HCT116 (cell line): ENCODE results near the gene SLC37A4. TPM values are rescaled to one million over a fixed set of nuclear protein-coding genes. Genes with fewer than 3 reads are reported as not detected.
A peak's percentile ranks its signal among the peaks of the same experiment; 100 is the strongest.

Experiments used
- ATAC-seq: fragments of 200-7000 bp; cut with Tn5 transposase; 2 replicates; pipeline ENCODE4 v1.9.1; 2020; ENCODE audit warnings: mild to moderate bottlenecking, moderate library complexity
- BruUV-seq: library from RNA; stranded (reverse); fragments of 400-500 nt; replicated peaks from 2 replicates; lab custom pipeline; 2021; lab: Mats Ljungman, UMichigan
- CTCF ChIA-PET: fragments of 300-600 bp; sonication (Branson Sonifier 250); formaldehyde crosslinking; loops from one replicate; lab custom pipeline; 2021; ENCODE audit warnings: antibody characterized with exemption; lab: Charles Lee
- POLR2A ChIA-PET: fragments of 300-600, 350-600 bp; sonication (Branson Sonifier 250); formaldehyde crosslinking; loops from one replicate; lab custom pipeline; 2021; ENCODE audit warnings: antibody characterized with exemption; lab: Charles Lee
- RAD21 ChIA-PET, 2 experiments: fragments of 300-600 bp; sonication (Branson Sonifier 250); formaldehyde crosslinking; loops; one replicate each; lab custom pipeline; 2023; ENCODE audit warnings: low total read pairs in 2 of 2; ENCODE audit not compliant: uncharacterized antibody in 2 of 2, unreplicated experiment in 2 of 2, low non-redundant PET in 1 of 2; lab: Charles Lee
- DNase-seq: peaks from one replicate; pipeline ENCODE4 v3.0.0-alpha.2; 2010; ENCODE audit warnings: low read depth, low spot score
- H2AFZ ChIP-seq: fragments of 200-600 bp; shearing (Covaris generic), sonication (generic); 2 replicates; pipeline ENCODE4 v1.6.1; 2017; ENCODE audit warnings: low read depth, mixed run types, mixed read lengths, antibody characterized with exemption, low read length; ENCODE audit not compliant: poor library complexity, severe bottlenecking
- H3K27ac ChIP-seq: 2 replicates; pipeline ENCODE4 v1.5.1; 2012; ENCODE audit warnings: low read depth, low read length
- H3K27me3 ChIP-seq: fragments of 200-600 bp; sonication (generic); 2 replicates; pipeline ENCODE4 v1.6.1; 2016; ENCODE audit warnings: mixed run types, low read length, mixed read lengths; ENCODE audit not compliant: insufficient read depth
- H3K36me3 ChIP-seq, 2 experiments: fragments of 200-500 bp in 1 of 2; fragments of 200-600 bp in 1 of 2; sonication (Bioruptor generic) in 1 of 2; sonication (generic) in 1 of 2; 2 replicates each; pipeline versions ENCODE4 v1.5.1 to v1.6.1; 2014 to 2016; ENCODE audit warnings: low read length in 2 of 2, inconsistent platforms in 1 of 2, mixed read lengths in 1 of 2, mixed run types in 1 of 2; ENCODE audit not compliant: insufficient read depth in 2 of 2, control insufficient read depth in 1 of 2
- H3K4me1 ChIP-seq, 2 experiments: fragments of 200-600 bp in 1 of 2; sonication (generic) in 1 of 2; 2 replicates each; pipeline versions ENCODE4 v1.5.1 to v1.6.1; 2012 to 2017; ENCODE audit warnings: low read length in 2 of 2, inconsistent platforms in 1 of 2, mild to moderate bottlenecking in 1 of 2, mixed read lengths in 1 of 2, mixed run types in 1 of 2, moderate library complexity in 1 of 2; ENCODE audit not compliant: insufficient read depth in 2 of 2, control insufficient read depth in 1 of 2
- H3K4me2 ChIP-seq: fragments of 200-600 bp; sonication (generic); 2 replicates; pipeline ENCODE4 v1.6.1; 2017; ENCODE audit warnings: mixed run types, low read length, mixed read lengths
- H3K4me3 ChIP-seq, 2 experiments: fragments of 200-600 bp in 1 of 2; sonication (generic) in 1 of 2; replicated peaks in 1 of 2; 2 replicates each; pipeline ENCODE4 v1.5.1; 2011 to 2016; ENCODE audit warnings: low read length in 2 of 2, control low read depth in 1 of 2, low read depth in 1 of 2, mild to moderate bottlenecking in 1 of 2, mixed read lengths in 1 of 2, mixed run types in 1 of 2
- H3K79me2 ChIP-seq: fragments of 200-600 bp; sonication (generic); 2 replicates; pipeline ENCODE4 v1.6.1; 2017; ENCODE audit warnings: mild to moderate bottlenecking, mixed run types, low read length, moderate library complexity, mixed read lengths; ENCODE audit not compliant: insufficient read depth
- H3K9ac ChIP-seq: fragments of 200-600 bp; sonication (generic); 2 replicates; pipeline ENCODE4 v1.6.1; 2016; ENCODE audit warnings: low read length, mixed read lengths
- H3K9me2 ChIP-seq: fragments of 200-600 bp; sonication (generic), shearing (Covaris generic); 2 replicates; pipeline ENCODE4 v1.6.1; 2017; ENCODE audit warnings: mixed run types, mild to moderate bottlenecking, moderate library complexity; ENCODE audit not compliant: insufficient read depth
- H3K9me3 ChIP-seq, 2 experiments: fragments of 200-500 bp in 1 of 2; fragments of 200-600 bp in 1 of 2; sonication (Bioruptor generic) in 1 of 2; sonication (generic) in 1 of 2; 2 replicates each; pipeline ENCODE4 v1.6.1; 2014 to 2017; ENCODE audit warnings: low read length in 2 of 2, mixed read lengths in 2 of 2, inconsistent platforms in 1 of 2, low read depth in 1 of 2, mild to moderate bottlenecking in 1 of 2, mixed run types in 1 of 2, moderate library complexity in 1 of 2; ENCODE audit not compliant: control insufficient read depth in 1 of 2, insufficient read depth in 1 of 2
- H4K20me1 ChIP-seq: fragments of 200-600 bp; sonication (generic), shearing (Covaris generic); 2 replicates; pipeline ENCODE4 v1.6.1; 2017; ENCODE audit warnings: mixed run types, mild to moderate bottlenecking, moderate library complexity; ENCODE audit not compliant: insufficient read depth
- CEBPB ChIP-seq: IDR thresholded peaks from 2 replicates; pipeline ENCODE4 v1.6.1; 2012; ENCODE audit warnings: low read depth
- EGR1 ChIP-seq: IDR thresholded peaks from 2 replicates; pipeline ENCODE4 v1.6.1; 2012; ENCODE audit warnings: low read depth
- ELF1 ChIP-seq: IDR thresholded peaks from 2 replicates; pipeline ENCODE4 v1.6.1; 2012; ENCODE audit warnings: low read depth, borderline replicate concordance
- EZH2 ChIP-seq: fragments of 200-600 bp; sonication (generic); IDR thresholded peaks from 2 replicates; pipeline ENCODE4 v1.6.1; 2017; ENCODE audit warnings: antibody characterized with exemption, mixed run types
- FOSL1 ChIP-seq: IDR thresholded peaks from 2 replicates; pipeline ENCODE4 v1.6.1; 2012; ENCODE audit warnings: low read depth
- JUND ChIP-seq: IDR thresholded peaks from 2 replicates; pipeline ENCODE4 v1.6.1; 2012
- POLR2A ChIP-seq: IDR thresholded peaks from 2 replicates; pipeline ENCODE4 v1.7.0; 2011; ENCODE audit warnings: borderline replicate concordance; ENCODE audit not compliant: insufficient read depth, insufficient read length; ENCODE audit errors: extremely low read depth
- POLR2AphosphoS5 ChIP-seq: IDR thresholded peaks from 2 replicates; pipeline ENCODE4 v1.6.1; 2011; ENCODE audit warnings: mild to moderate bottlenecking, low read depth, low read length, moderate library complexity
- SIN3A ChIP-seq: IDR thresholded peaks from 2 replicates; pipeline ENCODE4 v1.6.1; 2012; ENCODE audit warnings: low read depth
- SP1 ChIP-seq: IDR thresholded peaks from 2 replicates; pipeline ENCODE4 v1.6.1; 2012; ENCODE audit warnings: low read depth
- YY1 ChIP-seq: IDR thresholded peaks from 2 replicates; pipeline ENCODE4 v1.6.1; 2011; ENCODE audit warnings: low read length, low read depth, moderate library complexity, mild to moderate bottlenecking; ENCODE audit not compliant: insufficient replicate concordance; ENCODE audit errors: extremely low read depth
- ZNF274 ChIP-seq: fragments of 200-500 bp; sonication (Bioruptor generic); IDR thresholded peaks from 2 replicates; pipeline ENCODE4 v1.6.1; 2014; ENCODE audit warnings: mild to moderate bottlenecking, low read depth, low read length, inconsistent platforms
- intact Hi-C: fragments of 100-400 bp; cut with micrococcal nuclease; formaldehyde crosslinking; loops from 2 replicates; pipeline ENCODE4 v1.10.0; 2022
- total RNA-seq: library from RNA; stranded (reverse); gene quantifications from one replicate; pipeline ENCODE4 v1.2.1, GENCODE V29; 2021; ENCODE audit not compliant: unreplicated experiment
- TF ChIP-seq, protein P1 (sequence below): IDR thresholded peaks from 2 replicates; pipeline ENCODE4 v1.6.1; 2011; ENCODE audit warnings: mild to moderate bottlenecking, low read length, moderate library complexity; ENCODE audit not compliant: insufficient replicate concordance; ENCODE audit errors: extremely low read depth
- TF ChIP-seq, protein P2 (sequence below): IDR thresholded peaks from 2 replicates; pipeline ENCODE4 v1.6.1; 2012
- TF ChIP-seq, protein P3 (sequence below): IDR thresholded peaks from 2 replicates; pipeline ENCODE4 v1.6.1; 2012; ENCODE audit warnings: low read depth
- TF ChIP-seq, protein P4 (sequence below): IDR thresholded peaks from 2 replicates; pipeline ENCODE4 v1.6.1; 2012

The SLC37A4 gene
- total RNA-seq, 1 experiment from 2014 or later = 49.8 TPM

DNA sequence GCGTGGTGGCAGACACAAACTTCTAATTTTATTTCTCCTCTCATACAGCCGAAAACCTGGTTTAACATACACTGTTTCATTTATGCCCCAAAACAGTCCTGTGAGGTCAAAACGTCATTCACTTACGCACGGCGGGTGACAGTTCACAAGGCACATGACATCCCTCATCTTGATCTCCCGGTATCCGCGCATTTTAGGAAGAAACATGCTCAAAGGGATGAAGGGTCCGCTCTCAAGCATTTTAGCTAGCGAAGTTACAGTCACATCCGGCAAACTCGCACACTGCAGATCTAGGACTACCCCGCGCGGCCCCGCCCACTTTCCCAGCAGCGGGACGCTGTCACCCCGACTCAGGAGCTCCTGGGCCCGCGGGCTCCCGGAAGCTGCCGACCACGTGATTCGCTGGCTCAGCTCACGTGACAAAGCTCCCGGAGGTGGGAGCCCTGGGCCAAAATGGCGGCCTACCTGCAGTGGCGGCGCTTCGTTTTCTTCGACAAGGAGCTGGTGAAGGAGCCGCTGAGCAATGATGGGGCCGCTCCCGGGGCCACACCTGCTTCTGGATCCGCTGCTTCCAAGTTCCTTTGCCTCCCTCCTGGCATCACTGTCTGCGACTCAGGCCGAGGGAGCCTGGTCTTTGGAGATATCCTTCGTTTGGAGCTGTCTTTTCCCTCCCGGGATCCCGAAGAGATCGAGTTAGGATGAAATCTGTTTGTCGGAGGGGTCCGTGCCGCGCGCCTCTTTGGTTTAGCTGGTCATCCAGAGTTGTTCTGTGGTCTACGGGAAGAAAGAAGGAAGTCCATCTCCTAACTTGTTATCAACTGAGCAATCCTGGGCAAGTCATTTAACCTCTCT is 36.9 kb upstream of the SLC37A4 start, which contains the start of gene VPS11:
TSS of gene VPS11 (plus strand) at position 448 of the 852 bp plus-strand sequence. CDS start at position 454, 6 bp downstream.
- TSS peak; percentile 82 for BruUV-seq
- Histone ChIP-seq H3K4me3 (peak within 1 kb of the TSS; percentile 88 to 97), H3K9me3 (no peaks in the 10 kb centered on the region), H3K27ac (peak within 1 kb of the TSS; percentile 65), H3K79me2 (peaks cover 14% of the 10 kb centered on the region), H2AFZ (peak within 1 kb of the TSS; percentile 32), H3K36me3 (peaks cover 8 to 10% of the 10 kb centered on the region in 2 experiments; a peak in 3 of 4 replicates), H4K20me1 (no peaks in the 10 kb centered on the region), H3K4me1 (peaks cover 5 to 16% of the 10 kb centered on the region in 2 experiments), H3K9ac (peak within 1 kb of the TSS; percentile 81), H3K27me3 (no peaks in the 10 kb centered on the region), H3K4me2 (peak within 1 kb of the TSS; percentile 84), H3K9me2 (no peaks in the 10 kb centered on the region)
- ChIA-PET CTCF (interaction anchor here (0.7 to 1.4 kb wide), 8 partner anchors 10 to 288 kb away, joined by 3 to 9 read pairs (median 6); partner anchors contain the start of genes DPAGT1, HMBS and HYOU1), RAD21 (interaction anchor here (0.6 to 0.9 kb wide), 5 partner anchors 11 to 1374 kb away, joined by 3 read pairs; partner anchors contain the start of gene HMBS (in 1 of the 2)), POLR2A (interaction anchor here (0.8 to 1.6 kb wide), 7 partner anchors 9 to 35 kb away, joined by 3 to 9 read pairs (median 4); partner anchors contain the start of genes DPAGT1 and HMBS)
- TF ChIP-seq YY1 = peak; percentile 98
- TF ChIP-seq, protein P1, sequence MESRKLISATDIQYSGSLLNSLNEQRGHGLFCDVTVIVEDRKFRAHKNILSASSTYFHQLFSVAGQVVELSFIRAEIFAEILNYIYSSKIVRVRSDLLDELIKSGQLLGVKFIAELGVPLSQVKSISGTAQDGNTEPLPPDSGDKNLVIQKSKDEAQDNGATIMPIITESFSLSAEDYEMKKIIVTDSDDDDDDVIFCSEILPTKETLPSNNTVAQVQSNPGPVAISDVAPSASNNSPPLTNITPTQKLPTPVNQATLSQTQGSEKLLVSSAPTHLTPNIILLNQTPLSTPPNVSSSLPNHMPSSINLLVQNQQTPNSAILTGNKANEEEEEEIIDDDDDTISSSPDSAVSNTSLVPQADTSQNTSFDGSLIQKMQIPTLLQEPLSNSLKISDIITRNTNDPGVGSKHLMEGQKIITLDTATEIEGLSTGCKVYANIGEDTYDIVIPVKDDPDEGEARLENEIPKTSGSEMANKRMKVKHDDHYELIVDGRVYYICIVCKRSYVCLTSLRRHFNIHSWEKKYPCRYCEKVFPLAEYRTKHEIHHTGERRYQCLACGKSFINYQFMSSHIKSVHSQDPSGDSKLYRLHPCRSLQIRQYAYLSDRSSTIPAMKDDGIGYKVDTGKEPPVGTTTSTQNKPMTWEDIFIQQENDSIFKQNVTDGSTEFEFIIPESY = peak; percentile 52
- TF ChIP-seq JUND = peak; percentile 1; the same call in 1 of the 2 replicates
- peak; percentile 97 for TF ChIP-seq SIN3A
- peak; percentile 44; the same call in 1 of the 2 replicates for TF ChIP-seq EGR1
- TF ChIP-seq, protein P2, sequence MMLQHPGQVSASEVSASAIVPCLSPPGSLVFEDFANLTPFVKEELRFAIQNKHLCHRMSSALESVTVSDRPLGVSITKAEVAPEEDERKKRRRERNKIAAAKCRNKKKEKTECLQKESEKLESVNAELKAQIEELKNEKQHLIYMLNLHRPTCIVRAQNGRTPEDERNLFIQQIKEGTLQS = no peak
- TF ChIP-seq CEBPB = no peak
- TF ChIP-seq, protein P3, sequence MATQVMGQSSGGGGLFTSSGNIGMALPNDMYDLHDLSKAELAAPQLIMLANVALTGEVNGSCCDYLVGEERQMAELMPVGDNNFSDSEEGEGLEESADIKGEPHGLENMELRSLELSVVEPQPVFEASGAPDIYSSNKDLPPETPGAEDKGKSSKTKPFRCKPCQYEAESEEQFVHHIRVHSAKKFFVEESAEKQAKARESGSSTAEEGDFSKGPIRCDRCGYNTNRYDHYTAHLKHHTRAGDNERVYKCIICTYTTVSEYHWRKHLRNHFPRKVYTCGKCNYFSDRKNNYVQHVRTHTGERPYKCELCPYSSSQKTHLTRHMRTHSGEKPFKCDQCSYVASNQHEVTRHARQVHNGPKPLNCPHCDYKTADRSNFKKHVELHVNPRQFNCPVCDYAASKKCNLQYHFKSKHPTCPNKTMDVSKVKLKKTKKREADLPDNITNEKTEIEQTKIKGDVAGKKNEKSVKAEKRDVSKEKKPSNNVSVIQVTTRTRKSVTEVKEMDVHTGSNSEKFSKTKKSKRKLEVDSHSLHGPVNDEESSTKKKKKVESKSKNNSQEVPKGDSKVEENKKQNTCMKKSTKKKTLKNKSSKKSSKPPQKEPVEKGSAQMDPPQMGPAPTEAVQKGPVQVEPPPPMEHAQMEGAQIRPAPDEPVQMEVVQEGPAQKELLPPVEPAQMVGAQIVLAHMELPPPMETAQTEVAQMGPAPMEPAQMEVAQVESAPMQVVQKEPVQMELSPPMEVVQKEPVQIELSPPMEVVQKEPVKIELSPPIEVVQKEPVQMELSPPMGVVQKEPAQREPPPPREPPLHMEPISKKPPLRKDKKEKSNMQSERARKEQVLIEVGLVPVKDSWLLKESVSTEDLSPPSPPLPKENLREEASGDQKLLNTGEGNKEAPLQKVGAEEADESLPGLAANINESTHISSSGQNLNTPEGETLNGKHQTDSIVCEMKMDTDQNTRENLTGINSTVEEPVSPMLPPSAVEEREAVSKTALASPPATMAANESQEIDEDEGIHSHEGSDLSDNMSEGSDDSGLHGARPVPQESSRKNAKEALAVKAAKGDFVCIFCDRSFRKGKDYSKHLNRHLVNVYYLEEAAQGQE = no peak
- peak; percentile 80 for TF ChIP-seq POLR2AphosphoS5
- TF ChIP-seq ELF1 = peak; percentile 61; the same call in 1 of the 2 replicates
- no peak for TF ChIP-seq ZNF274
- TF ChIP-seq, protein P4, sequence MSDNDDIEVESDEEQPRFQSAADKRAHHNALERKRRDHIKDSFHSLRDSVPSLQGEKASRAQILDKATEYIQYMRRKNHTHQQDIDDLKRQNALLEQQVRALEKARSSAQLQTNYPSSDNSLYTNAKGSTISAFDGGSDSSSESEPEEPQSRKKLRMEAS = peak; percentile 86
- no peak for TF ChIP-seq EZH2
- no peak for TF ChIP-seq FOSL1
- peak; percentile 58; the same call in 1 of the 2 replicates for TF ChIP-seq SP1
- TF ChIP-seq POLR2A = peak; percentile 35
- ATAC-seq (peak; percentile 93), DNase-seq (peak; percentile 86)
- intact Hi-C loops = loop anchor here (1.0 kb wide), 1 partner anchor 17 kb away; the partner anchor contains the start of gene HMBS
